ENCODE results near the gene CYB561A3.

GRCh38 chr11:61335355-61335710, 26.3 kb downstream of the CYB561A3 start:
- TF ChIP-seq EZH2 (IDR thresholded peaks at IDR 0.05; ENCODE audit: low read depth) (no peak), CTCF (conservative IDR thresholded peaks at IDR 0.05) (no peak)

Measured in PC-9 (cell line).